GM12891 (cell line): ENCODE measurements around the gene EIF5A.

Experiments
- POLR2A ChIP-seq: IDR thresholded peaks from 2 replicates; pipeline ENCODE4 v1.6.1; 2011; ENCODE audit warnings: low read depth, low read length, control low read depth
- POLR2AphosphoS5 ChIP-seq: IDR thresholded peaks from 2 replicates; pipeline ENCODE4 v1.6.1; 2011; ENCODE audit warnings: low read depth, low read length, control low read depth

- TF ChIP-seq POLR2AphosphoS5: no peak; the same call in 1 of the 2 replicates
- no peak for TF ChIP-seq POLR2A
Measured at GRCh38 chr17:7260651-7261378, 46.6 kb upstream of the EIF5A start.
